Chondrocyte (in vitro differentiated cells): ENCODE results near the gene FLG2. TPM values are rescaled to one million over a fixed set of nuclear protein-coding genes. Genes with fewer than 3 reads are reported as not detected.
"Not testable (repeated sequence)": the region's sequence is repeated elsewhere in the genome, so short reads cannot be mapped to it uniquely, and the experiment has no call there.

Experiments used
- DNase-seq: peaks from one replicate; pipeline ENCODE4 v3.0.0; 2021; ENCODE audit warnings: mixed read lengths, low spot score
- H3K27ac Mint-ChIP-seq: one replicate; pipeline ENCODE4 v1.8.0; 2021; ENCODE audit warnings: mild to moderate bottlenecking, moderate library complexity, mixed read lengths; ENCODE audit not compliant: unreplicated experiment
- H3K27me3 Mint-ChIP-seq: 2 replicates; pipeline ENCODE4 v1.8.0; 2021; ENCODE audit warnings: low read depth, mixed read lengths
- H3K36me3 Mint-ChIP-seq: 2 replicates; pipeline ENCODE4 v1.8.0; 2021; ENCODE audit warnings: low read depth, mixed read lengths
- H3K4me1 Mint-ChIP-seq: 2 replicates; pipeline ENCODE4 v1.8.0; 2021; ENCODE audit warnings: low read depth, mild to moderate bottlenecking, mixed read lengths
- H3K4me3 Mint-ChIP-seq: one replicate; pipeline ENCODE4 v1.8.0; 2021; ENCODE audit warnings: mild to moderate bottlenecking, moderate library complexity, mixed read lengths; ENCODE audit not compliant: unreplicated experiment
- H3K9me3 Mint-ChIP-seq: 2 replicates; pipeline ENCODE4 v1.8.0; 2021; ENCODE audit warnings: low read depth, mixed read lengths
- CTCF ChIP-seq: fragments of 200-600 bp; sonication (generic); IDR thresholded peaks from 2 replicates; pipeline ENCODE4 v1.5.0; 2021; ENCODE audit warnings: antibody characterized with exemption, mild to moderate bottlenecking, moderate library complexity
- total RNA-seq: library from RNA; stranded (reverse); gene quantifications from 3 replicates; pipeline ENCODE4 v1.2.1, GENCODE V29; 2021

The FLG2 gene
- total RNA-seq, 1 donor from 2014 or later = not detected

DNA sequence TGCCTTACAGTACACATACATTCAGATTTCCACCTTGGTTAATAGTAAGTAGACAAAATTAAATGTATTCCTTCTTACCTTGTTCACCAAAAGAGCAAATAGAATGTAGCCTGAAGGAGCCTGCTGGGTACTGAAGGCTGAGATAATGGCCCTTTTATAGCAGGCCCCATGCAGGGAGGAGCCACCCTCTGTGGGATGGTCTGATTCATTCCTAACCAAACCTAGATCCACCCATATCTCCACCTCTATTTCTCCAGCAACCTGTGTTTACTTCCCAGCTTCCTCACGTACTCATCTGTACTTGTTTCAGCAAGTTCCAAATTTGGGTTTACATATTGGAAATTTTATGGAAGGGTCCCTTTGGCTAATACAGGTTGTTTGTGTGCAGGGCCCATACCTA is 34.7 kb downstream of the FLG2 start, which contains the start of gene FLG:
Gene FLG (minus strand): TSS at position 129 of the 400 bp plus-strand sequence. CDS start 9,783 bp downstream, outside the sequence.
- no peak for DNase-seq
- no peak for TF ChIP-seq CTCF
- Mint-ChIP-seq H3K4me1 (no peaks in the 10 kb centered on the region), H3K27ac (no peak within 1 kb of the TSS), H3K27me3 (no peaks in the 10 kb centered on the region), H3K9me3 (no peaks in the 10 kb centered on the region), H3K4me3 (no peak within 1 kb of the TSS), H3K36me3 (no peaks in the 10 kb centered on the region)

GRCh38 chr1:152313970-152314369 is 45.8 kb downstream of the FLG2 start:
- H3K27ac Mint-ChIP-seq = no peak overlapping the region
- no peak overlapping the region for H3K4me3 Mint-ChIP-seq

DNA sequence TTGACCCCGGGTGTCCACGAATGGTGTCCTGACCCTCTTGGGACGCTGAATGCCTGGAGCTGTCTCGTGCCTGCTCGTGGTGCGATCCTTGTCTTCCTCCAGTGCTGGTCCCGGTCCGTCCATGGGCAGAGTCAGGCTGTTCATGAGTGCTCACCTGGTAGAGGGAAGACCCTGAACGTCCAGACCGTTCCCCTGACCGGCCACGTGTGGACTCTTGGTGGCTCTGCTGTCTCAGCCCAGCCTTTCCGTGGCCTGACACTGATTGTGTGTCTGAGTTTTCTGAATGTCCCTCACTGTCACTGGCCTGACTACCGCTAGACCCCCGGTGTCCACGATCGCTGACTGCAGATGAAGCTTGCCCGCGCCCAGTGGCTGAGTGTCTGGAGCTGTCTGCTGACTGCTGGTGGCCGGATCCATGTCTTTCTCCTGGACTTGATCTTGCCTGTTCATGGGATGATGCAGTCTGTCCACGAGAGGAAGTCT is 46.4 kb downstream of the FLG2 start:
- no peak for TF ChIP-seq CTCF
- peak; percentile 82 for DNase-seq
- no peaks in the 10 kb centered on the region for H3K27me3 Mint-ChIP-seq
- H3K9me3 Mint-ChIP-seq = peaks cover 60% of the 10 kb centered on the region
- no peaks in the 10 kb centered on the region for H3K4me1 Mint-ChIP-seq
- H3K27ac Mint-ChIP-seq = no peak overlapping the region
- H3K36me3 Mint-ChIP-seq = peaks cover 4% of the 10 kb centered on the region
- H3K4me3 Mint-ChIP-seq = no peak overlapping the region

More at GRCh38 chr1:152313970-152314369, 45.8 kb downstream of the FLG2 start:
- no peak for DNase-seq
- TF ChIP-seq CTCF = no peak
- Mint-ChIP-seq H3K9me3 (peaks cover 54% of the 10 kb centered on the region), H3K4me1 (no peaks in the 10 kb centered on the region), H3K27me3 (no peaks in the 10 kb centered on the region), H3K36me3 (peaks cover 4% of the 10 kb centered on the region)

- DNase-seq, H3K27me3 Mint-ChIP-seq, H3K4me3 Mint-ChIP-seq, H3K36me3 Mint-ChIP-seq, H3K27ac Mint-ChIP-seq, H3K4me1 Mint-ChIP-seq: not testable (repeated sequence)
- H3K9me3 Mint-ChIP-seq = peaks cover 71% of the 10 kb centered on the region
Observed at GRCh38 chr1:152312169-152312568, 47.6 kb downstream of the FLG2 start.

DNA sequence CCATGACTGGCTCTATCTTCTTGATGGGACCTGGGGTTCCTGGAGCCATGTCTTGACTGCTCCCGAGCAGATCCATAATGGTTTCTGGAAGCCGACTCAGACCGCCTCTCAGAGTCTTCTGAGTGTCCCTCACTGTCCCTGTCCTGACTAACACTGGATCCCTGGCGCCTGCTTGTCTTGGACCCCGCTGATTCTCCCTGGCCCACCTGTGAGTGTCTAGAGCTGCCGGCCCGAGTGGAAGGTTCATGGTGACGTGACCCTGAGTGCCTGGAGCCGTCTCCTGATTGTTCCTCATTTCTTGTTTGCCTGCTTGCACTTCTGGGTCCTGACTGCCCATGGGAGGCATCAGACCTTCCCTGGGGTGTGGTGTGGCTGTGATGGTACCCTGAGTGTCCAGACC is 49.9 kb downstream of the FLG2 start:
- Mint-ChIP-seq H3K27me3 (no peaks in the 10 kb centered on the region), H3K27ac (no peak overlapping the region), H3K36me3 (peaks cover 5% of the 10 kb centered on the region), H3K4me3 (no peak overlapping the region), H3K9me3 (peaks cover 75% of the 10 kb centered on the region), H3K4me1 (no peaks in the 10 kb centered on the region)
- DNase-seq = no peak
- no peak for TF ChIP-seq CTCF

- H3K9me3 Mint-ChIP-seq = peaks cover 79% of the 10 kb centered on the region
- H3K36me3 Mint-ChIP-seq, H3K4me3 Mint-ChIP-seq, H3K27me3 Mint-ChIP-seq, H3K4me1 Mint-ChIP-seq, H3K27ac Mint-ChIP-seq: not testable (repeated sequence)
- peak; percentile 72 for DNase-seq
Observed at GRCh38 chr1:152309320-152309901, 50.4 kb downstream of the FLG2 start.

GRCh38 chr1:152308758-152309157 is 51.0 kb downstream of the FLG2 start:
- not testable (repeated sequence) for H3K4me1 Mint-ChIP-seq, H3K27me3 Mint-ChIP-seq, H3K4me3 Mint-ChIP-seq, H3K36me3 Mint-ChIP-seq, H3K27ac Mint-ChIP-seq, DNase-seq
- H3K9me3 Mint-ChIP-seq = peaks cover 77% of the 10 kb centered on the region

GRCh38 chr1:152307970-152308369 is 51.8 kb downstream of the FLG2 start:
- not testable (repeated sequence) for DNase-seq, H3K27ac Mint-ChIP-seq, H3K4me3 Mint-ChIP-seq, H3K27me3 Mint-ChIP-seq, H3K4me1 Mint-ChIP-seq, H3K36me3 Mint-ChIP-seq
- H3K9me3 Mint-ChIP-seq = peaks cover 75% of the 10 kb centered on the region

GRCh38 chr1:152306123-152306522 is 53.7 kb downstream of the FLG2 start:
- not testable (repeated sequence) for DNase-seq, H3K4me1 Mint-ChIP-seq, H3K27ac Mint-ChIP-seq, H3K4me3 Mint-ChIP-seq, H3K36me3 Mint-ChIP-seq, H3K27me3 Mint-ChIP-seq
- peaks cover 59% of the 10 kb centered on the region for H3K9me3 Mint-ChIP-seq
